ENCODE results near the gene ALDOC.
A peak's percentile ranks its signal among the peaks of the same experiment; 100 is the strongest.
"Not testable (repeated sequence)": the region's sequence is repeated elsewhere in the genome, so short reads cannot be mapped to it uniquely, and the experiment has no call there.

Gene ALDOC
- 44.7 reads per million, percentile 66 among the genes with 10 or more reads in this experiment for total RNA-seq

- peak; percentile 97 for DNase-seq
Measured at GRCh38 chr17:28576758-28577465, at the start of gene ALDOC. Gene ALDOC, minus strand, starts transcription at chr17:28576895. Its CDS starts 1,363 bp downstream, at chr17:28575532.

GRCh38 chr17:28624148-28624547 is 47.5 kb upstream of the ALDOC start:
- DNase-seq: no peak

GRCh38 chr17:28623696-28624095 is 47.0 kb upstream of the ALDOC start:
- no peak for DNase-seq

GRCh38 chr17:28622186-28622585 is 45.5 kb upstream of the ALDOC start:
- DNase-seq: no peak

- no peak for DNase-seq
Measured at GRCh38 chr17:28620010-28620409, 43.3 kb upstream of the ALDOC start.

GRCh38 chr17:28618464-28618863 is 41.8 kb upstream of the ALDOC start:
- DNase-seq: no peak

- DNase-seq: no peak
Measured at GRCh38 chr17:28616281-28616680, 39.6 kb upstream of the ALDOC start.

GRCh38 chr17:28615260-28615940 is 38.7 kb upstream of the ALDOC start:
- DNase-seq: no peak

GRCh38 chr17:28613931-28614381 is 37.3 kb upstream of the ALDOC start, which contains the start of gene RSKR:
Gene RSKR, minus strand, starts transcription at chr17:28614185. Its CDS starts 24 bp downstream, at chr17:28614161.
- no peak for DNase-seq

GRCh38 chr17:28612936-28613872 is 36.5 kb upstream of the ALDOC start:
- DNase-seq: peak; percentile 29

GRCh38 chr17:28612531-28612930 is 35.8 kb upstream of the ALDOC start:
- DNase-seq: no peak

- no peak for DNase-seq
Measured at GRCh38 chr17:28610376-28610775, 33.7 kb upstream of the ALDOC start.

- not testable (repeated sequence) for DNase-seq
Measured at GRCh38 chr17:28604031-28604430, 27.3 kb upstream of the ALDOC start.

GRCh38 chr17:28599311-28600184 is 22.9 kb upstream of the ALDOC start:
- peak; percentile 52 for DNase-seq

- peak; percentile 92 for DNase-seq
Measured at GRCh38 chr17:28598799-28599310, 22.2 kb upstream of the ALDOC start, which contains the start of gene SPAG5. Gene SPAG5, minus strand, starts transcription at chr17:28599025. Its CDS starts 79 bp downstream, at chr17:28598946.

GRCh38 chr17:28598389-28598788 is 21.7 kb upstream of the ALDOC start:
- DNase-seq: no peak

GRCh38 chr17:28597606-28598383 is 21.1 kb upstream of the ALDOC start:
- DNase-seq: no peak

GRCh38 chr17:28592260-28592659 is 15.6 kb upstream of the ALDOC start:
- no peak for DNase-seq

- DNase-seq: no peak
Measured at GRCh38 chr17:28585851-28586250, 9.2 kb upstream of the ALDOC start.

GRCh38 chr17:28584434-28584833 is 7.7 kb upstream of the ALDOC start:
- DNase-seq: no peak

GRCh38 chr17:28582513-28582912 is 5.8 kb upstream of the ALDOC start:
- DNase-seq: no peak
